NCI-H187 (cell line): ENCODE data around the gene IDH3B.
"Not testable (repeated sequence)": the region's sequence is repeated elsewhere in the genome, so short reads cannot be mapped to it uniquely, and the experiment has no call there.

Source experiments
- DNase-seq, 2 experiments: peaks; one replicate each; lab custom pipeline; 2025; lab: John Stamatoyannopoulos, UW

Gene IDH3B

DNA sequence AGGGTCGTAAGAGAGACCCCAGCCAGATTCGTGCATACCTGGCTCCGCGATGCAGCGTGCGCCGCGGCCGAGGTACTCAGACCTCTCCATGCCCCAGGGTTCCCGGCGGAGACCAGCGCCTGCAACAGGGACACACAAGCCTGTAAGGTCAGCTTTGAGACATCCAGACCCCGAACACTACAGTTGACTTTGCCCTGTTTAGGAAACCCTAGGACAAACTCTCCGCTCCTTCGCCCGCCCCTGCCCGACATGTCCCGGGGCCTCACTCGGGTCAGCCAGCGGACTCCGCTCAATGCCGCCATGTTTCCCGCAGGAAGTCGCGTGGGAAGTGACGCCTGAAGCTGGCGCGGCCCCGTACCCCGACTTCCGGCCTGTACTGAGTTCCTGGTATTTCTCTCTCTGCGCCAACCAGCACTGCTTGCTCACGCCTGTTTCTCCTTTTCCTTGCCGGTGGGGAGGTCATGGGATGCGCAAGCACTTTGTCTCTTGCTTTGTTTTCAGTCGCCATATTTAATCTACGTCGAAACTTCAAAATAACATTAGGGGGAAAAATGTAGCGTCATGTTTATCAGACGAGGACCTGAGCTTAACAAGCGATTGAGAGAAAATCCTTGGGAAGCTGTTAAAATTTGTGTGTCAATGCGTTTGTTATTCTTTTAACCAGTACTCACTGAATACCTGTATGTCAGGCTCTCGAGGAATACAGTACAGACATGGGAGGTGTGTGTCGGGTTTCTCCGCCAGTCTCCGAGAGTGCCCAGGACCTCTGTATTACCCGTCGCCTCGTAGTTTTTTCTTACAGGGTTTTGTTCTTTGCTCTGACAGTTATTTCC, at the start of gene IDH3B:
Gene IDH3B (minus strand): TSS at position 330 of the 833 bp plus-strand sequence. CDS start 28 bp downstream, at position 302.
- peak; percentile 71 to 73 for DNase-seq

DNA sequence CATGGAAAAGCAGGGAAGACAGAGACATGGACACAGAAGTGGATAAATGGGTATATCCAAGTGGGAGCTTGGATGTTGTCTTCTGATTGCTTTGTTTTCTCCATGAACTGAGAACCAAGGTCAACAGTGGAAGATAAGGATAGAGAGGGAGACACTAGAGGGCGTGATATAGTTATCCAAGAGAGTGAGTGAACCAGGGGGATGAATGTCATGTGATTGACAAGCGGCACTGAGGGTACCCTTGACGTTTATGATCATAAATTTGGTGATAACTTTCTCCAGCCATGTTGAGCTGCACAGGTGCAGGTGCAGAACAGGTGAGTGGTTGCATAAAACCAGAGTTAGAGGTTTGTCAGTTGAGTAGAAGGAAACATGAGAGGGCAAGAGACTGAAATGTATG, 49.3 kb upstream of the IDH3B start:
- DNase-seq, result no peak

DNA sequence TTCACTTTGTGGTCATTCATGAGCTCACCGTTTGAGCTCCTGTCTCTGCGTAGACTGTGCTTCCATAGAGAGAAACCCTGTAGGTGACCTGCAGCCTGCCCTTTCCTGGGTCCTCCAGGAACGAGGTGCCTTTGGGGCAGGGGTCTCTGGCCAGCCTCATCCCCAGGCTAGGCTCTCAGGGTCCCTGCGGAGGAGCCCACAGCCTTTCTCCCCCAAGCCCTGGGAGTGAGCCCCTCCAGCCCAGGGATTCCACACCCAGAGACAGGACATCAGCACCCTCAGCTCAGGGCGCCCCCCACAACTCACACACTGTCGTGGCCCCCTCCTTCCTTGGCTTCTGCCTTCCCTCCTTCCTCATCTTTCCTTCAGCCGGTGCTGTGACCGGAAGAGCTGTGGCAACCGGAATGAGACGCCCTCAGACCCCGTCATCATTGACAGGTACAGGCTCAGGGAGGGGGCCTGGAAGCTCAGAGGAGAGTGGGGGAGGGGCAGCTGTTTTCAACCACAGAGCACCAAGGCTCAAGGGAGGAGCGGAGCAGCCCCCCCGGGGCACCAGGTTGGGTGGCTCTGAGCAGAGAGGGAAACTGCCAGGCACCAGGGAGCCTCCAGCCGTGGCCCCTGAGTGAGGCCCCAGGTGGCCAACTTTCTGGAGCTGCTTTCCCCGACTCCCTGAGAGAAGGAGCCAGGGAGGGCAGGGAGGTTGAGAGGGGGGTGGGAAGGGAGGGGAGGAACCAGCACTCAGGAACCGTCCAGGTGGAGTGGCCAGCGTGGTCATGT, 45.4 kb upstream of the IDH3B start:
- no peak for DNase-seq

DNA sequence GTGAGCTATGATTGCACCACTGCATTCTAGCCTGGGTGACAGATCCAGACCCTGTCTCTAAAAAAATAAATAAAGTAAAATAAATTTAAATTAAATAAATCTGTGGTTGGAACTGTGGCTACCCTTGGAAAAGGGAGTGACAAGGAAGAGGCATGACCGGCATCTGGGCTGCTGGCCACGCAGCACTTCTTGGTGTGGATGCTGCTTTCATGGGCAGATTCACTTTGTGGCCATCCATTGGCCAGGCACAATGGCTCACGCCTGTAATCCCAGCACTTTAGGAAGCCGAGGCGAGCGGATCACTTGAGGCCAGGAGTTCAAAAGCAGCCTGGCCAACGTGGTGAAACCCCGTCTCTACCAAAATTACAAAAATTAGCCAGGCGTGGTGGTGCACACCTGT, 44.6 kb upstream of the IDH3B start:
- DNase-seq, result no peak

DNA sequence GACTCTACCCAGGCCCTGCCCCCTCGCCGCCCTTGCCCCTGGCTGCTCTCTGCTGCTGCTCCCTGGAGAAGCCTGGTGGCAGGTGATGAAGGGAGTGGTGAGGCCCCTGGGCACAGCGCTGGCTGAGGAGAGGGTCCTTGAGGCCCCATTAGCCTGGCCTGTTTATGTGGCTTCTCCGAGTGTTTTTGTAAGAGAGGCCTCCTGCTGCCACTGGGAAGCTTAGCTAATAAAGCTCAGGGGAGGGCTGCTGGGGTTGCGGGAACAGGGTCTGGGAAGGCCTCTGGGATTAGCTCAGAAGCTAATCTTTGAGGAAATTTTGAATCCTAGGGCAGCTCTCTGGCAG, 44.0 kb upstream of the IDH3B start:
- DNase-seq, result peak; percentile 79 to 90

DNA sequence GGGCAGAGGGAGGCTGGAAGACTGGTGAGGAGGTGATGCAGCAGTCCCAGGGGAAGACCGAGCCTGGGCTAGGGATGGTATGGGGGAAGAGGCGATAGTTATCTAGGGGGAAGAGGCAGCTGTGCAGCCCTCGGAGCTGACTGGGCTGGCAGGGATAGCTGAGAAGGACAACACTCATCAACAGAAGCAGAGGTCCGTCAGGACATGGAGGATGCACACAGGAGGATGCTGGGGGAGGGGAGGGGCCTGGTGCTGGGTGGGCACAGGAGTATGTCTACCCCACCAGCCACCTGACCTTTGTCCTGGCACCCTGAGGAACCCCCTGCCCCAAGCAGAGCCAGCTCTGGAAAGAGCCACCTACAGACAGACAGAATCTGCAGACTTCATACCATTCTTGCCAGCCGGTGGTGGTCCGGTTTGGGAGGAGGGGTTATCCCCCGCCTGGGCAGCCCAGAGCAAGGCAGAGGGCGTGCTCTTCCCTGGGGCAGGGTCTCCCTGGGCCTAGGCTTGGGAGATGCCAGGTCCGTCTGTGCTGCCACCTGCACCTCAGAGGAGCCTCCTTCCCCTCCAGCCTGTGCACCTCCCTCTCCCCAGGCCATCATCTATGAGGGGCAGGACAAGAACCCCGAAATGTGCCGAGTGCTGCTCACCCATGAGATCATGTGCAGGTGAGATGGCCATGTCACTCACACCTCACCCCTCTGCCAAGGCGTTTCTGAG, 43.5 kb upstream of the IDH3B start:
- peak in 1 of 2 experiments; percentile 21 for DNase-seq

DNA sequence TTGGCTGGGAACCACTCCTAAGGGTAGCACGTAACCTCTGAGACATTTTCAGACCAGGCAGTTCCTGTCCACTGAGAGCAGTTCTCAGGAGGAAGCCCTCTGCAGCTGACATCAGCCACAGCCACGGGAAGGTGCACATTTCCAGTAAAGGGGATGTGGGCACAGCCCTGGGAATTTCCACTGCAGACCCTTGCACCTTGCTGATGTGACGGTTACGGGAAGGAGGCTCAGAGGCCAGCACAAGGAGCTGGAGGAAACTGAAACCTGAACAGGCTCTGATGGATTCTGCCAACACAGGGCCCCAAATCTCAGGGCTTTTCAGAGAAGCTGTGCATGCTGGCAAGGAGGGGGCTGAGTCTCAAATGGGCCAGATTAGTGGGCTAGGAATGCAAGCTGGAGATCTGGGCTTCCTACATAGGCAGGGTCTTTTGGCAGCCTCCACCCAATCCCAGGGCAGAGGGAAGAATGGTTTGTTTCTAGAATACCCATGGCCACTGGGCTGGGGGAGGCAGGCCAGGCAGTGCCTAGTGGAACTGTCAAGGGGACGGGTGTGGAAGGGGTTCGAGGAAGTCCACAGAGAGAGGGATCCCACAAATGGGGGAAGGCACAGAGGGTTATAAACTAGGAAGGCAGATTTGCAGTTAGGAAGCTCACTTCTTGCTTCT, 42.8 kb upstream of the IDH3B start:
- DNase-seq, result no peak

DNA sequence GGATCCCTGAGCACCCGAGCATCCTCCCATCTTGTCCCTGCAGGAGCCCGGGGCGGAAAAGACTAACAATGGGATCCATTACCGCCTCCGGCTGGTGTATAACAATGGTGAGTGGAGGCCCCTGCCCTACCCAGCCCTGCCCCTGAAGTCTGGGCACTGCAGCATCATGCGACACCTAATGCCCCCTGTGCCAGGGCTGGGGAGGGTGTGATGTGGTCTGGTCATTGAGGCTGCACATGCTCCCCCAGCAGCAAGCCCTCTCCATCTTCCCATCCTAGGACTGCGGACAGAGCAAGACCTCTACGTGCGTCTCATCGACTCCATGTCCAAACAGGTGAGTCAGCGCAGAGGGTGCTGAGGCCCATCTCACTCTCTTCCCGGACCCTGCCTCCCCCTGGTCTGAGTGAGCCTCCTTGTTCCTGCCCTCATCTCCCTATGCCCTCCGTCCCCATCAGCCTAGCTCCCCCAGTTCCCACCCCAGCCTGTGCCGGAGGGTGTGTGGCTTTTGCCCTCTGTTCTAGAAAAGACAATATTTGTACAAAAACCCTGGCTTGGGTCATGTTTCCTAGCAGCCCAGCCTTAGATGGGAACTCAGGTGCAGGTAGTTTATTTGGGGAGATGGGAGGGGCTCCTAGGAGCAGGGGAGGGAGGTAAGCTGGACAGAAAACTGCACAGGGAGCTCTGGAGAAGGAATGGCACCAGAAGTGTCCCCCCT, 42.1 kb upstream of the IDH3B start:
- no peak for DNase-seq

DNA sequence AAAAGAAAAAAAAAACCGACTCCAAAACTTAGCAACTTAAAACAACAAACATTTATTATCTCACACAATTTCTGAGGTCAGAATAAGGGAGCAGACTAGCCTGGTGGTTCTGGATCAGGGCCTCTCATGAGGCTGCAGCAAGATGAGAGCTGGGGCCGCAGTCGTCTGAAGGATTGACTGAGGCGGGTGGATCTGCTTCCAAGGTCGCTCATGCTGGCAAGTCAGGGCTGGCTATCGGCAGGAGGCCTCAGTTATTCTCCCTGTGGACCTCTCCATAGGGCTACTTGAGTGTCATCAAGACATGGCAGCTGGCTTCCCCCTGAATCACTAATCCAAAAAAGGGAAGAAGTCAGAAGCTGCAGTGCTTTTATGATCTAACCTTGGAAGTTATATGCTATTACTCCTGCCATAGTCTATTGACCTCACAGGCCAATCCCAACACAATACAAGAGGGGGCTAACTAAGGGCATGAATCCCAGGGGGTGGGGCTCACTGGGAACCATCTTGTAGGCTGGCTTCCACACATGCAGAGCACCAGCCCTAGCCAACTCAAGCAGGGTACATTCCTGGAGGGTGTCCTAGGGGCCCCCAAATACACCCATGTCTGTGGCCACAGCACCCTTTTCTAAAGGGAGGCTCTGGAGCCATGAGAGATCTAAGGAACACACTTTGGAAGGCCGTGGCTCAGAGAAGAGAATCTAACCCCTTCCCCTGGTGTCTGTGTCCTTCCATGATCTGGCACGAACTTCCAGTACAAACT, 39.9 kb upstream of the IDH3B start:
- no peak for DNase-seq

DNA sequence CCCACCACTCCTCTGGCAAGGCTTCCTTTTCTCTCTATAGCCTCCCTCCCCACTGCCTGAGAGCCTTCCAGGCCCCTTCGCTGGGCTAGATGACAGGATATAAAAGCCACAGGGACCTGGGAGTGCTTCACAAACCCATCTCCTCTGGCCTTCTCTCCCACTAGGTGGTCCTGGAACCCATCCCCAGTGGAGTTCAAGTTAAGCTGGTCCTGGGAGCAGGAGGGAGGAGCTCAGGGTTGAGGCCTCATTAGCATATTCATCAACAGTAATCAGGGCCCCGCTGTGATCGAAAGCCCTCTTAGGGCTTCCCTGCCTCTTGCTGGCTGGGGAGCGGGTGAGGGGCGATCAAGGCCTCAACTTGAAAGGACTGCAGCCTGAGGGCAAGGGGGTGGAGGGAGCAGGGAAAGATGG, 37.7 kb upstream of the IDH3B start:
- no peak for DNase-seq

DNA sequence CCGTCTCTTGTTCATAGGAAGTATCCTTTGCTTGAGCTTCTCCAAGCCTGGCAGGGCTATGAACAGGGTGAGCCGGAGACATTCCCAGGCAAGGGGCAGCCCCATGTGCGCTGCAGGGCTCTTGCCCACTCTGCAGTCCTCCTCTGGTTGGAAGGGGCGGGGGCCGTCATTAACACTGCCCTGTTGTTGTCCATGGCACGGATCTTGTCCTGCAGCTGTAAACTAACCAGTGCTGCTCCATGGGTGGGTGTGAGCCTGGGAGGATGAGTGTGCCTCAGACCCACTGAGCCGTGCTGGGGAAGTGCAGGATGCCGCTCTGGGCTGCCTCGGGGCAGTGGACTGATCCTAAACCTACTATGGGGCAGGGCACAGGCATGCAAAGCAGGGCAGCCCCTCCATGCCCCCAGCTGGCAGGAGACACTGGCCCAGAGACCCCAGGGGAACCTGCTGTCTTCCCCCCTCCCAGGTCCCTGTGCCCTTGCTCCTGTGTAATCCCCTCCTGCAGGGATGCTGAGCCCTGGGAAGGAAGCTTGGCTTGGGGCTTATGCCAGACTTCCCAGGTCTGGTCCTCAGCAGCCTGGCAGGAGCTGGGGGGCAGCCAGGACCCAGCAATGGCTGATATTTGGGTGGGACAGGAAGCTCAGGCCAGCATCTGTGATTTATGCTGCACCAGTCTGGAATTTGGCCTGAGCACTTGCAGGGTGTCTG, 37.1 kb upstream of the IDH3B start:
- DNase-seq, result no peak

DNA sequence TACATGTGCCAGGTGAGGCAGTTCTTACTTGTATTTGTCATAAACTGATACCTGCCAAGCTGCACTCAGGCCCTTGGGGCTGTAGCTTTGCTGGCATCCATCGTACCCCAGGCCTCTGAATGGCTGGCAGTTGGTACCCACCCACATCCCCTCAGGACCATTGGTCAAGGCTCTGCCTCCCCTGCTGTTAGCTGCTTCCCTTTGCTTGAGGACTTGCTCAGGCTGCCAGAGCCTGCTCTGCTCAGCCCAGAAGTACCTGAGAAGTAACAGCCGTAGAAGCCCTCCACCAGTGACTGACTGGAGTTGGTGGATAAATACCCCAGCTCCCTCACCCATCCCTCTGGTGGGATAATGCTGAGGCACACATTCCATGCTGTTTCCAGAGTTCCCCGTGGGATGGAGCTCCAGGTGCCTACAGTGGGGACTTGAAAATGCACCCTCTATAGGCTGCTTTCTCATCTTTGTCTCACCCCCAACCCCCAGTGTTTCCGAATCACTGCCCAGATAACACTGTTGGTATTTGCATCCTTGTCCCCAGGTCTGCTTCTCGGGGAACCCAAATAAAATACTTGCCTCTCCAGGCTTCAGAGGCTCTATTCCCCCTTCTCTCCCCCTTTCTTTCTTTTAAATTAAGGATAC, 35.9 kb upstream of the IDH3B start:
- DNase-seq, result no peak

DNA sequence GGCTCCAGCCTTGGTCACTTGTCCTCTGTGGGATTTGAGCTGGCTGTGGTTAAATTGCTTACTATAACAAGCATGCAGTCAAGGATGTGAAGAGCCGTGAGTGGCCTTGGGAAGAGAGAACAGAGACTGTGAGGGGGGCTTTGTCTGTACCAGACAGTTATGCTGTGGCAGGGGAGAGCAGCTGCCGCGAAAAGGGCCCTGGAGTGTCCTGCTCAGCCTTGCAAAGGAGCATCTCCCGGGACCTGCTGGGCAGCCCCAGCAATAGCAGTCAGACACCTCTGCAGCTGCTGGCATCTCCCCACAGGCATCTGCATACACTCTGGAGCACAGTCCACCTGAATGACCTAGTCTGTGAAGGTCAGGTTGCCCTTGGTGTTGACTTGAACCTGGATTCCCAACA, 34.9 kb upstream of the IDH3B start:
- no peak for DNase-seq

DNA sequence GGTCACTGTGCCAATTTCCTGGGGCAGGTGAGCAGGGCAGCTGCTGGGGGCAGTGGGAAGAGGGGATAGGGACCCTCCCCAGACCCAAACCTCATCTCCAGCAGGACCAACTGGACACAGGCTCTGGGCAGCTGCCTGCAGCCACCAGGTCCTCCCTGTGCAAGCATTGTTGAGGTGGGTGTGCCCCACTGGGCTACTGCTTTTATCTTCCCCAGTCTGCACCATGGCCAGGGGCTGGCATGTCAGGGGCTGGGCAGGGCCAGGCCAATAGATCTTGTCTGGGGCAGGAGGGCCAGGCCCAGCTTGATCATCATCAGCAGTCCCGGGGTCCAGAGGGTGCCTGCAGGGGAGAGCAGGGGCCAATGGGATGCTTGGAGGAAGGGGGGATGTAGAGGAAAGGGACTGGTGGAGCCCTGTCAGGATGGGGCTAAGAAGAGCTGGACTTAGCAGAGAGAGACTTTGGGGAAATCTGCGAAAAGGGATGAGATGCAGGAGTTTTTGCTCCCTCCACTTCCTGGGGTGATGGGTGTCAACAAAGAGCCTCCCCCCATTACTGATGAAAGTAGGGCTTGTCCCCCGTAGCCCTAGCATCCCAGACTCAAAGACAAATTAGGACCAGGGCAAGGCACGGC, 34.3 kb upstream of the IDH3B start:
- DNase-seq, result no peak

DNA sequence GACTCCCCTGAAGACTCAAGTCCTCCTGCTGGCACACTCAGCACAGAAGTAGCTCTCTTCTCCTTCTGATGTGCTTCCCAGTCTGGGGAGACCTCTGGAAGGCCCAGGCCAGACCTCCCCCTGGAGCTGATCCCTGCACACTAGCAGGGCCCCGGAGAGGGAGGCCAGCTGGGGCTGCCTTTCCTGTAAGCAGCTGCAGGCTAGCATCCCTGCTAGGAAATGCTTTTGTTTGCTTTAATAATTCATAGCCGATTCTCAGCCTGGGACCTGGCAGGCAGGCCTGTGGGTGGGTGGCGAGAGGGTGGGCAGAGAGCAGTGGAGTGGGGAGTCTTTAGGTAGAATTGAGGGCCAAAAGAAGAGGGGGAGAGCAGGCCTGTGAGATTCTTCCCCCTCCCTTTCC, 33.8 kb upstream of the IDH3B start:
- DNase-seq, result no peak

DNA sequence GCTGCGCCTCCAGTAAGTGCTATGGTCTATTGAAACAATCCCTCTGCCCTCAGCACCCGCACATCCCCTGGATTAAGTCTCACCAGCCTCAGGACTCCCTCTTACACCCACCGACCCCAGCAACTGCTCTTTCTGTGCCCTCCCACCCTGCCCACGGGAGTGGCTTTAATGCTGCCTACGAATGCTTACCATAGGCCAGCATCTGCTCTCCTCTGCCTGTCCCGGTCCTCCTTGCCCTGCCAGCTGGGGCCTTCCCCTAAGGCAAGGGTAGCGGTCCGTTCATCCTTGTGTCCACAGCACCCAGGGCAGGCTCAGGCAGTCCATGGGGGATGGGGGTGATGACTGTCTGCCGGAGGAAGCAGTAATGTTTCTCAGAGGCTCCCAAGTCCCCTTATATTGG, 32.6 kb upstream of the IDH3B start:
- no peak for DNase-seq

DNA sequence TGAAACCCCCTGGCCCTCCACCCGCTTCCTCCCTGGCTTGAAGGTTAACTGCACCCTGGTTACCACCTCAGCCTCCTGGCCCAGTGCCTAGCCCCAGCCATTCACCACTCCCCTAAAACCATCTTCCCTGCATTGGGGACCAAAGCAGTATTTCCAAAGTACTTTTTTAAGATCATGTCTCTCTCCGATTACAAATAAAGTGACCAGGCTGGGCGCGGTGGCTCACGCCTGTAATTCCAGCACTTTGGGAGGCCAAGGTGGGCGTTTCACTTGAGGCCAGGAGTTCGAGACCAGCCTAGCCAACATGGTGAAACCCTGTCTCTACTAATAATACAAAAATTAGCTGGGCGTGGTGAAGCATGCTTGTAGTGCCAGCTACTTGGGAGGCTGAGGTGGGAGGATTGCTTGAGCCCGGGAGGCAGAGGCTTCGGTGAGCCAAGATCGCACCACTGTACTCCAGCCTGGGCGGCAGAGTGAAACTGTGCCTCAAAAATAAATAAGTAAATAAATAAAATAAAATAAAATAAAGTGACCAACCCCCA, 32.0 kb upstream of the IDH3B start:
- DNase-seq, result not testable (repeated sequence)

DNA sequence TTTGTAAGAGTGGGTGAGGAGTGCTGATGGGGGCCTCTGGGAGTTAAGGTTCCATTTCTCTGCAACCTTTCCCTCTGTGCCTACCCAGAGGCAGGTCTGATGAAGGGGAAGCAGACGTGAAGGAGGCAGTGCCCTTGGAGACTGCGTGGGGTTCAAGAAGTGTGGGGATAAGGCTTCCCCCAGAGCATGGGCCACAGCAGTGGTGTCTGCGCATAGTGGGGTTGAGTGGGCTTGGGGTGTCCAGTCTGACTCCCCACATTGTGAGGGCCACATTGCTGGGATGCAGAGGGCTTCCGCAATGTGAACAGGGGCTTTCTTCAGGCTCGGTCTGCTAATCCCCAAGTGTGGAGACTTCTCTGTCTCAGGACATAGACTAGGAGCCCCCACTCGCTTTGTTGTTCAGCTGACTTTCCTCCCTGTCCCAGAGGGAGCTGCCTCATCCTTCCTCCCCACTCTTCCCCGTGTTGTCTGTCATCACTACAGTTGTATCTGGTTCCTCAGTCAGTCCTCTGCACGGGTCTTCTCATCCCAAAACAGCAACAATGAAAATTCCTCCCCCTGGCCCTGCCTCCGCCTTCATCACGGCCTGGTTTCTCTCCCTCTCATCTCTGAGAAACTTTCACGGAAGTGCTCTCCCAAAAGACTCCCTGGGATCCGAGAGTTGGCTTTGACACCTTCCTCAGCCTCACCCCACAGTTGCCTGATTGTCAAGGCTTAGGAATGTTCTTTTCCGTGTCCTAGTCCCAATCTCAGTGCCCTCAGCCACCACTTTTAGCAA, 31.4 kb upstream of the IDH3B start:
- DNase-seq, result no peak
